K562 (cell line): ENCODE data around the gene SLC2A9. TPM values are rescaled to one million over a fixed set of nuclear protein-coding genes. Genes with fewer than 3 reads are reported as not detected.

Experiments
- ADNP ChIP-seq: fragments of 200-800 bp; sonication (Bioruptor generic); IDR thresholded peaks from 2 replicates; pipeline ENCODE4 v1.6.1; 2016; ENCODE audit warnings: missing genetic modification characterization, missing compliant biosample characterization
- ATF7 ChIP-seq: fragments of 450-650 bp; IDR thresholded peaks from 2 replicates; pipeline ENCODE4 v1.7.1; 2014; ENCODE audit warnings: mild to moderate bottlenecking, moderate library complexity
- CCNT2 ChIP-seq: IDR thresholded peaks from 2 replicates; pipeline ENCODE4 v1.6.1; 2011; ENCODE audit warnings: borderline replicate concordance, low read depth, mild to moderate bottlenecking, moderate library complexity, mixed read lengths, low read length; ENCODE audit not compliant: insufficient read length; ENCODE audit errors: extremely low read depth
- CTCFL ChIP-seq: IDR thresholded peaks from 2 replicates; pipeline ENCODE4 v1.6.1; 2011; ENCODE audit warnings: borderline replicate concordance, low read depth, mild to moderate bottlenecking, moderate library complexity, low read length; ENCODE audit not compliant: insufficient read depth, poor library complexity, severe bottlenecking
- ELF4 ChIP-seq: fragments of 450-650 bp; formaldehyde crosslinking; IDR thresholded peaks from 2 replicates; pipeline ENCODE4 v1.4.0; 2022; ENCODE audit warnings: missing genetic modification characterization
- GABPA ChIP-seq: fragments of 200-800 bp; sonication (Bioruptor generic); conservative IDR thresholded peaks from 2 replicates; pipeline ENCODE4 v1.6.1; 2016; ENCODE audit warnings: low read depth, missing genetic modification characterization, missing compliant biosample characterization
- HCFC1 ChIP-seq: IDR thresholded peaks from 2 replicates; pipeline ENCODE4 v1.6.1; 2012; ENCODE audit warnings: low read depth, low read length, improper control_type of control experiment
- HIVEP1 ChIP-seq: fragments of 250-450 bp; sonication (Bioruptor Pico); IDR thresholded peaks from 2 replicates; pipeline ENCODE4 v1.4.0; 2020; ENCODE audit warnings: mild to moderate bottlenecking
- HNRNPUL1 ChIP-seq: fragments of 200-400 bp; formaldehyde crosslinking; IDR thresholded peaks from 2 replicates; pipeline ENCODE4 v1.6.1; 2017; ENCODE audit warnings: low read length
- KAT7 ChIP-seq: sonication (generic); formaldehyde crosslinking; IDR thresholded peaks from 2 replicates; pipeline ENCODE4 v1.8.0; 2022; ENCODE audit warnings: missing genetic modification reagents, mild to moderate bottlenecking, borderline replicate concordance
- RFX7 ChIP-seq: fragments of 250-450 bp; sonication (Bioruptor Pico); IDR thresholded peaks from 2 replicates; pipeline ENCODE4 v1.5.1; 2021; ENCODE audit warnings: mild to moderate bottlenecking
- TAF1 ChIP-seq: IDR thresholded peaks from 2 replicates; pipeline ENCODE4 v1.6.1; 2011; ENCODE audit warnings: mild to moderate bottlenecking, low read length, moderate library complexity; ENCODE audit not compliant: insufficient read depth, control insufficient read depth, severe bottlenecking; ENCODE audit errors: extremely low read depth
- TEAD2 ChIP-seq: fragments of 450-650 bp; IDR thresholded peaks from 2 replicates; pipeline ENCODE4 v1.6.1; 2016; ENCODE audit warnings: missing genetic modification characterization, control low read depth, missing compliant biosample characterization
- TEAD4 ChIP-seq, 2 experiments: sonication (generic) in 1 of 2; formaldehyde crosslinking in 1 of 2; IDR thresholded peaks; 2 replicates each; pipeline versions ENCODE4 v1.6.1 to v1.8.0; 2012 to 2022; ENCODE audit warnings: borderline replicate concordance in 1 of 2, inconsistent platforms in 1 of 2, low read length in 1 of 2, mild to moderate bottlenecking in 1 of 2, missing genetic modification reagents in 1 of 2
- TFAP4 ChIP-seq: sonication (generic); formaldehyde crosslinking; IDR thresholded peaks from 2 replicates; pipeline ENCODE4 v1.8.0; 2022; ENCODE audit warnings: missing genetic modification reagents, mild to moderate bottlenecking, moderate library complexity, borderline replicate concordance
- ZC3H11A ChIP-seq: IDR thresholded peaks from 2 replicates; pipeline ENCODE4 v1.6.1; 2012; ENCODE audit warnings: low read depth, low read length, improper control_type of control experiment
- ZNF79 ChIP-seq: fragments of 250-450 bp; sonication (Bioruptor Pico); IDR thresholded peaks from 2 replicates; pipeline ENCODE4 v1.4.0; 2020; ENCODE audit warnings: low read depth, mild to moderate bottlenecking, moderate library complexity
- polyA plus RNA-seq, 8 experiments: library from polyadenylated mRNA; depleted of rRNA in 4 of 8; stranded (reverse) in 5 of 8; unstranded in 3 of 8; fragments of >200 nt; fragmentation: Nextera tagmentation in 2 of 8; fragmentation: Illumina TruSeq in 1 of 8; extraction: Ambion mirVana in 2 of 8; extraction: Trizol in 1 of 8; gene quantifications; 2 replicates each; pipeline versions ENCODE4 v1.2.1 to v1.2.3, GENCODE V29; 2011 to 2014; ENCODE audit warnings: inconsistent platforms in 1 of 8, missing spikeins in 1 of 8
- total RNA-seq, 7 experiments: library from RNA; depleted of rRNA in 6 of 7; stranded (reverse); fragments of >200 nt in 6 of 7; fragmentation: Illumina TruSeq in 2 of 7; extraction: Trizol in 2 of 7; gene quantifications; 2 replicates each; pipeline versions ENCODE4 v1.2.1 to v1.2.3, GENCODE V29; 2011 to 2021; ENCODE audit warnings: low replicate concordance in 1 of 7
- TF ChIP-seq, protein P1 (sequence below): fragments of 250-450 bp; sonication (Bioruptor Pico); IDR thresholded peaks from 2 replicates; pipeline ENCODE4 v1.4.0; 2020; ENCODE audit warnings: mild to moderate bottlenecking
- TF ChIP-seq, protein P2 (sequence below): fragments of 450-650 bp; IDR thresholded peaks from 2 replicates; pipeline ENCODE4 v1.6.1; 2018; ENCODE audit warnings: mild to moderate bottlenecking, low read depth; ENCODE audit not compliant: partially characterized antibody

Gene SLC2A9
- total and polyA plus RNA-seq, 9 of the 15 experiments (the other 6 are each of a cell fraction or from before 2014, with no cell fraction given) = 0.15 to 1.9 (median 0.76) TPM

DNA sequence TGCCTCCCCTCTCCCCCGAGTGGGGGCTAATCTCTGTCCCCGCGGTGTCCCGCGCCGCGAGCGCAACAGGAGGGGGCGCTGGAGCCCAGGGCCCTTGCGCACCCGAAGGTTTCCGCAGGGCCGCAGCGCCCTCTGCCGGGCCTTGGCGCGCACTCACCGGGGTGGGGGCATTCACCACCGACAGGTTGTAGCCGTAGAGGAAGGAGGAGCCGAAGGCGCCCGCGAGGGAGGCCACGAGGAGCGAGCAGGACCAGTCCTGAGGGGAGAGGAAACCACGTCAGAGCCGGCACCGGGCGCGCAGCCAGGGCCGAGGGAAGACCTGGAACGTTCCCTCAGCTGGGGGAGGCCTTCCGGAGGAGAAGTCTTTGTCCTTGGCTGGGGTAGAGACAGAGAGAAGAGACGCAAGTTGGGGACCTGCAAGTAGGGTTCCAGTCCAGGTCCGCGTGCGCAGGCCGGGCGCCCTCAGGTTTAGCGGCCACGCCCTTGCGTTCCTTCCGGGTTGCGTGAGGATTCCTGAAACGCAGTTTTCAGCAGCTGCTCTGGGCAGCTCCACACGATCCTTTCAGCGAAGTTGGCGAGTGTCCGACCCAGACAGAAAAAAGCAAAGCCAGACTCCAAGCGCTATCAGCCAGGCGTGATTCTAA lies 2.4 kb downstream of the SLC2A9 start (continued):
- peak; percentile 78 for TF ChIP-seq GABPA (tag)
- TF ChIP-seq RFX7 (CRISPR knock-in tag) = no peak
- TF ChIP-seq TEAD2 (tag) = no peak
- TF ChIP-seq ZC3H11A = no peak
- no peak for TF ChIP-seq HIVEP1 (CRISPR knock-in tag)
- TF ChIP-seq KAT7 (CRISPR knock-in tag) = no peak
- TF ChIP-seq HCFC1 = no peak
- peak; percentile 88 for TF ChIP-seq TFAP4
- TF ChIP-seq ADNP (tag) = no peak
- TF ChIP-seq CTCFL = peak; percentile 96
- TF ChIP-seq, protein P1, sequence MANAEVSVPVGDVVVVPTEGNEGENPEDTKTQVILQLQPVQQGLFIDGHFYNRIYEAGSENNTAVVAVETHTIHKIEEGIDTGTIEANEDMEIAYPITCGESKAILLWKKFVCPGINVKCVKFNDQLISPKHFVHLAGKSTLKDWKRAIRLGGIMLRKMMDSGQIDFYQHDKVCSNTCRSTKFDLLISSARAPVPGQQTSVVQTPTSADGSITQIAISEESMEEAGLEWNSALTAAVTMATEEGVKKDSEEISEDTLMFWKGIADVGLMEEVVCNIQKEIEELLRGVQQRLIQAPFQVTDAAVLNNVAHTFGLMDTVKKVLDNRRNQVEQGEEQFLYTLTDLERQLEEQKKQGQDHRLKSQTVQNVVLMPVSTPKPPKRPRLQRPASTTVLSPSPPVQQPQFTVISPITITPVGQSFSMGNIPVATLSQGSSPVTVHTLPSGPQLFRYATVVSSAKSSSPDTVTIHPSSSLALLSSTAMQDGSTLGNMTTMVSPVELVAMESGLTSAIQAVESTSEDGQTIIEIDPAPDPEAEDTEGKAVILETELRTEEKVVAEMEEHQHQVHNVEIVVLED (CRISPR knock-in tag) = no peak
- no peak; the same call in 1 of the 2 replicates for TF ChIP-seq TEAD4 (IDR thresholded peaks at IDR 0.05; ENCODE audit: low read length)
- TF ChIP-seq TEAD4 (CRISPR knock-in tag; IDR thresholded peaks at IDR 0.05; ENCODE audit: borderline replicate concordance) = no peak
- TF ChIP-seq TAF1 = no peak
- TF ChIP-seq ATF7 = peak; percentile 64; the same call in 1 of the 2 replicates
- TF ChIP-seq ELF4 (CRISPR knock-in tag) = no peak
- TF ChIP-seq ZNF79 (CRISPR knock-in tag) = no peak
- no peak for TF ChIP-seq CCNT2
- no peak for TF ChIP-seq HNRNPUL1
- TF ChIP-seq, protein P2, sequence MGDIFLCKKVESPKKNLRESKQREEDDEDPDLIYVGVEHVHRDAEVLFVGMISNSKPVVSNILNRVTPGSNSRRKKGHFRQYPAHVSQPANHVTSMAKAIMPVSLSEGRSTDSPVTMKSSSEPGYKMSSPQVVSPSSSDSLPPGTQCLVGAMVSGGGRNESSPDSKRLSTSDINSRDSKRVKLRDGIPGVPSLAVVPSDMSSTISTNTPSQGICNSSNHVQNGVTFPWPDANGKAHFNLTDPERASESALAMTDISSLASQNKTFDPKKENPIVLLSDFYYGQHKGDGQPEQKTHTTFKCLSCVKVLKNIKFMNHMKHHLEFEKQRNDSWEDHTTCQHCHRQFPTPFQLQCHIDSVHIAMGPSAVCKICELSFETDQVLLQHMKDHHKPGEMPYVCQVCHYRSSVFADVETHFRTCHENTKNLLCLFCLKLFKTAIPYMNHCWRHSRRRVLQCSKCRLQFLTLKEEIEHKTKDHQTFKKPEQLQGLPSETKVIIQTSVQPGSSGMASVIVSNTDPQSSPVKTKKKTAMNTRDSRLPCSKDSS = no peak
